Endothelial cell of umbilical vein (primary cell): Measurements from ENCODE around the gene OLIG1. TPM values are rescaled to one million over a fixed set of nuclear protein-coding genes. Genes with fewer than 3 reads are reported as not detected.

Source experiments
- BruUV-seq: library from RNA; stranded (reverse); fragments of 400-500 nt; replicated peaks from 2 replicates; lab custom pipeline; 2021; lab: Mats Ljungman, UMichigan
- CTCF ChIA-PET: fragments of 300-600, 350-600 bp; sonication (Branson Sonifier 250); formaldehyde crosslinking; loops from one replicate; lab custom pipeline; 2021; ENCODE audit warnings: antibody characterized with exemption, inconsistent platforms; lab: Charles Lee
- POLR2A ChIA-PET: fragments of 300-600, 350-600 bp; sonication (Branson Sonifier 250); formaldehyde crosslinking; loops from one replicate; lab custom pipeline; 2021; ENCODE audit warnings: antibody characterized with exemption, inconsistent platforms; lab: Charles Lee
- DNase-seq: peaks from one replicate; pipeline ENCODE4 v3.0.0-alpha.2; 2011; ENCODE audit warnings: low read depth, low spot score
- FAIRE-seq: peaks from 2 replicates; lab custom pipeline; 2011; peaks lifted over from hg19 to GRCh38; lab: Jason Lieb, UNC
- H2AFZ ChIP-seq: 2 replicates; pipeline ENCODE4 v1.6.0; 2012; ENCODE audit warnings: low read depth, low read length, control low read depth, inconsistent platforms
- H3K27ac ChIP-seq: 2 replicates; pipeline ENCODE4 v1.5.1; 2011; ENCODE audit warnings: low read depth, mild to moderate bottlenecking, control low read depth, low read length, moderate library complexity; ENCODE audit not compliant: insufficient read depth
- H3K27me3 ChIP-seq, 2 experiments: 2 replicates each; pipeline versions ENCODE4 v1.6.0 to v1.6.1; 2011; ENCODE audit warnings: low read length in 2 of 2, mixed read lengths in 1 of 2; ENCODE audit not compliant: control insufficient read depth in 2 of 2, insufficient read depth in 2 of 2
- H3K36me3 ChIP-seq, 2 experiments: 2 replicates in 1 of 2; 3 replicates in 1 of 2; pipeline ENCODE4 v1.5.1; 2011; ENCODE audit warnings: low read length in 2 of 2, mild to moderate bottlenecking in 1 of 2, moderate library complexity in 1 of 2; ENCODE audit not compliant: control insufficient read depth in 2 of 2, insufficient read depth in 2 of 2; ENCODE audit errors: extremely low read depth in 1 of 2
- H3K4me1 ChIP-seq: 3 replicates; pipeline ENCODE4 v1.5.1; 2011; ENCODE audit warnings: mild to moderate bottlenecking, low read length; ENCODE audit not compliant: control insufficient read depth, insufficient read depth; ENCODE audit errors: extremely low read depth
- H3K4me2 ChIP-seq: 2 replicates; pipeline ENCODE4 v1.6.1; 2011; ENCODE audit warnings: low read length, control low read depth, mixed read lengths; ENCODE audit not compliant: insufficient read depth
- H3K4me3 ChIP-seq, 3 experiments: fragments of 200-600 bp in 1 of 3; sonication (generic), shearing (Covaris generic) in 1 of 3; replicated peaks in 1 of 3; 2 replicates each; pipeline ENCODE4 v1.5.1; 2011 to 2016; ENCODE audit warnings: control low read depth in 3 of 3, low read length in 3 of 3, mild to moderate bottlenecking in 2 of 3, inconsistent platforms in 1 of 3, low read depth in 1 of 3, moderate library complexity in 1 of 3; ENCODE audit not compliant: insufficient read depth in 1 of 3
- H3K79me2 ChIP-seq: 2 replicates; pipeline ENCODE4 v1.6.0; 2012; ENCODE audit warnings: low read length, inconsistent platforms; ENCODE audit not compliant: control insufficient read depth, insufficient read depth
- H3K9ac ChIP-seq: replicated peaks from 2 replicates; pipeline ENCODE3; 2011; ENCODE audit warnings: low read length, control low read depth; ENCODE audit not compliant: insufficient read depth; ENCODE audit errors: extremely low read depth
- H3K9me1 ChIP-seq: replicated peaks from 3 replicates; pipeline ENCODE4 v1.6.0; 2011; ENCODE audit warnings: mild to moderate bottlenecking, low read length; ENCODE audit not compliant: control insufficient read depth, insufficient read depth; ENCODE audit errors: extremely low read depth
- H3K9me3 ChIP-seq: replicated peaks from 2 replicates; pipeline ENCODE4 v1.5.1; 2012; ENCODE audit warnings: low read length, inconsistent platforms; ENCODE audit not compliant: control insufficient read depth, insufficient read depth
- H4K20me1 ChIP-seq: replicated peaks from 2 replicates; pipeline ENCODE3; 2011; ENCODE audit warnings: mild to moderate bottlenecking, low read length; ENCODE audit not compliant: control insufficient read depth, insufficient read depth; ENCODE audit errors: extremely low read depth
- EZH2 ChIP-seq: IDR thresholded peaks from 2 replicates; pipeline ENCODE4 v1.6.1; 2012; ENCODE audit warnings: borderline replicate concordance, low read depth, mild to moderate bottlenecking, moderate library complexity, low read length, inconsistent platforms; ENCODE audit not compliant: severe bottlenecking
- FOS ChIP-seq: IDR thresholded peaks from 2 replicates; pipeline ENCODE4 v1.6.1; 2011; ENCODE audit warnings: mild to moderate bottlenecking, low read length, moderate library complexity, borderline replicate concordance; ENCODE audit not compliant: insufficient read depth
- GATA2 ChIP-seq: IDR thresholded peaks from 2 replicates; pipeline ENCODE4 v1.7.0; 2011; ENCODE audit warnings: low read depth, mild to moderate bottlenecking, moderate library complexity, mixed read lengths, low read length; ENCODE audit not compliant: insufficient read length, insufficient read depth
- JUN ChIP-seq: IDR thresholded peaks from 2 replicates; pipeline ENCODE4 v1.6.1; 2011; ENCODE audit warnings: borderline replicate concordance, low read depth; ENCODE audit not compliant: insufficient read length, insufficient read depth
- MYC ChIP-seq: IDR thresholded peaks from one replicate; pipeline ENCODE4 v1.6.1; 2011; ENCODE audit warnings: mild to moderate bottlenecking, low read depth, low read length
- POLR2A ChIP-seq: IDR thresholded peaks from 2 replicates; pipeline ENCODE4 v1.6.1; 2012; ENCODE audit warnings: low read depth, mild to moderate bottlenecking, control low read depth, low read length
- POLR2AphosphoS5 ChIP-seq: IDR thresholded peaks from 2 replicates; pipeline ENCODE4 v1.6.1; 2012; ENCODE audit warnings: low read depth, mild to moderate bottlenecking, control low read depth, low read length, moderate library complexity; ENCODE audit not compliant: insufficient read depth
- dilution Hi-C: fragments of 300-500 bp; cut with MboI; formaldehyde crosslinking; loops from one replicate; pipeline ENCODE4 v1.15.0; 2019; ENCODE audit warnings: low sequenced_read_pairs; ENCODE audit not compliant: extremely low pct_ligation_motif_present
- intact Hi-C: fragments of 100-400 bp; cut with micrococcal nuclease; formaldehyde crosslinking; loops from one replicate; pipeline ENCODE4 v1.10.0; 2022
- polyA plus RNA-seq, 4 experiments: library from polyadenylated mRNA; depleted of rRNA in 3 of 4; stranded (reverse) in 3 of 4; unstranded in 1 of 4; fragments of >200 nt; gene quantifications; 2 replicates each; pipeline versions ENCODE4 v1.2.1 to v1.2.3, GENCODE V29; 2011 to 2012; ENCODE audit warnings: missing spikeins in 1 of 4
- total RNA-seq: library from RNA; stranded (reverse); gene quantifications from 2 replicates; pipeline ENCODE4 v1.2.3, GENCODE V29; 2021
- TF ChIP-seq, protein P1 (sequence below): IDR thresholded peaks from 2 replicates; pipeline ENCODE4 v1.6.1; 2011; ENCODE audit not compliant: insufficient read depth, insufficient read length
- TF ChIP-seq, protein P2 (sequence below), 2 donors: IDR thresholded peaks; 1 replicate in 1 of 2; 2 replicates in 1 of 2; pipeline ENCODE4 v1.5.1; 2011; ENCODE audit warnings: low read length in 2 of 2, mild to moderate bottlenecking in 2 of 2, moderate library complexity in 2 of 2, control low read depth in 1 of 2, inconsistent platforms in 1 of 2, low read depth in 1 of 2; ENCODE audit not compliant: insufficient read depth in 1 of 2; ENCODE audit errors: extremely low read depth in 1 of 2

Gene OLIG1
- total and polyA plus RNA-seq, 2 donors (not counting 3 experiments of a cell fraction or from before 2014, with no cell fraction given) = not detected

DNA sequence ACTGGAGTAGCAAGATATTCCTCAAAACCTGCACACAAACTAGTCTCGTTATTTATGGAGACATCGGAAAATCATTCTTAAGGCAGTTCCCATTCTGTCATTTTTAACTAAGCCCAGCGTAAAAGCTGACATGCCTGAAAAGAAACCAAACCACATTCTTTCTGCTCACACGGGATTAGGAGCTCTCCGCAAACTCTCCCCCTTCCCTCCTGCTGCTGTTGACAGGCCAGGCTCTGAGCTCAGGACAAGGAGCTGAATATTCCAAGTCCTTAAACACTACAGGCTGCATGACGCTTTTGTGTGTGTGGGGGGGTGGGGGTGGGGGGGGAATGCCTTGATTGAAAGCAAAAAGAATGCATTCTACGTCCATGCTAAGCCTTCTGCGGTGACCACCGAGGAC, 5.2 kb downstream of the OLIG1 start:
- TF ChIP-seq JUN = no peak
- no peak for TF ChIP-seq POLR2A
- no peak for TF ChIP-seq MYC
- TF ChIP-seq, protein P1, sequence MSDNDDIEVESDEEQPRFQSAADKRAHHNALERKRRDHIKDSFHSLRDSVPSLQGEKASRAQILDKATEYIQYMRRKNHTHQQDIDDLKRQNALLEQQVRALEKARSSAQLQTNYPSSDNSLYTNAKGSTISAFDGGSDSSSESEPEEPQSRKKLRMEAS = no peak
- no peak for TF ChIP-seq POLR2AphosphoS5
- no peak for TF ChIP-seq FOS
- TF ChIP-seq, protein P2, sequence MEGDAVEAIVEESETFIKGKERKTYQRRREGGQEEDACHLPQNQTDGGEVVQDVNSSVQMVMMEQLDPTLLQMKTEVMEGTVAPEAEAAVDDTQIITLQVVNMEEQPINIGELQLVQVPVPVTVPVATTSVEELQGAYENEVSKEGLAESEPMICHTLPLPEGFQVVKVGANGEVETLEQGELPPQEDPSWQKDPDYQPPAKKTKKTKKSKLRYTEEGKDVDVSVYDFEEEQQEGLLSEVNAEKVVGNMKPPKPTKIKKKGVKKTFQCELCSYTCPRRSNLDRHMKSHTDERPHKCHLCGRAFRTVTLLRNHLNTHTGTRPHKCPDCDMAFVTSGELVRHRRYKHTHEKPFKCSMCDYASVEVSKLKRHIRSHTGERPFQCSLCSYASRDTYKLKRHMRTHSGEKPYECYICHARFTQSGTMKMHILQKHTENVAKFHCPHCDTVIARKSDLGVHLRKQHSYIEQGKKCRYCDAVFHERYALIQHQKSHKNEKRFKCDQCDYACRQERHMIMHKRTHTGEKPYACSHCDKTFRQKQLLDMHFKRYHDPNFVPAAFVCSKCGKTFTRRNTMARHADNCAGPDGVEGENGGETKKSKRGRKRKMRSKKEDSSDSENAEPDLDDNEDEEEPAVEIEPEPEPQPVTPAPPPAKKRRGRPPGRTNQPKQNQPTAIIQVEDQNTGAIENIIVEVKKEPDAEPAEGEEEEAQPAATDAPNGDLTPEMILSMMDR (IDR thresholded peaks at IDR 0.05; ENCODE audit: extremely low read depth in 1 of 2, insufficient read depth in 1 of 2, low read depth in 1 of 2, low read length in 2 of 2) = no peak
- TF ChIP-seq GATA2 = no peak
- TF ChIP-seq EZH2 = no peak
- H3K4me3 ChIP-seq = no peak overlapping the region
- H3K9ac ChIP-seq = no peak overlapping the region
- peaks cover 61 to 69% of the 10 kb centered on the region in 2 experiments for H3K27me3 ChIP-seq
- dilution Hi-C loops (no loop called here), intact Hi-C loops (loop anchor here (10.0 kb wide), 1 partner anchor 50 kb away; the partner anchor contains the start of gene OLIG2)
- H3K4me1 ChIP-seq = peaks cover 5% of the 10 kb centered on the region
- no peaks in the 10 kb centered on the region for H3K36me3 ChIP-seq
- H4K20me1 ChIP-seq = no peaks in the 10 kb centered on the region
- ChIA-PET CTCF (interaction anchor here (1.4 kb wide), 1 partner anchor 135 kb away, joined by 4 read pairs; no protein-coding TSS in a partner anchor), POLR2A (no interaction called here)
- H3K79me2 ChIP-seq = no peaks in the 10 kb centered on the region
- DNase-seq = no peak
- H3K4me2 ChIP-seq = no peak overlapping the region
- H3K9me3 ChIP-seq = no peaks in the 10 kb centered on the region
- no peak overlapping the region for H2AFZ ChIP-seq
- FAIRE-seq = no peak
- H3K27ac ChIP-seq = no peak overlapping the region
- no TSS peak for BruUV-seq
- no peaks in the 10 kb centered on the region for H3K9me1 ChIP-seq
